Right lobe of liver (tissue), 6 donors: ENCODE results near the gene RBM39. TPM values are rescaled to one million over a fixed set of nuclear protein-coding genes. Genes with fewer than 3 reads are reported as not detected.

Experiments
- ATAC-seq, 4 donors: fragments of 200-7000 bp; cut with Tn5 transposase; one replicate each; pipeline ENCODE4 v1.9.1; 2020; ENCODE audit warnings: mild to moderate bottlenecking in 4 of 4, moderate library complexity in 4 of 4
- DNase-seq, 3 donors: peaks; one replicate each; pipeline ENCODE4 v3.0.0-alpha.2; 2020
- H3K27ac ChIP-seq, 3 donors: fragments of 200-600 bp; one replicate each; pipeline ENCODE4 v1.8.0; 2022
- H3K27me3 ChIP-seq, 2 donors: fragments of 200-600 bp; one replicate each; pipeline ENCODE4 v1.8.0; 2022
- H3K36me3 ChIP-seq, 4 donors: fragments of 200-600 bp; sonication (generic) in 1 of 4; one replicate each; pipeline versions ENCODE4 v1.5.1 to v1.8.0; 2017 to 2022; ENCODE audit warnings: control low read depth in 1 of 4
- H3K4me1 ChIP-seq, 4 donors: fragments of 200-600 bp; sonication (generic) in 1 of 4; one replicate each; pipeline versions ENCODE4 v1.5.1 to v1.8.0; 2017 to 2022; ENCODE audit warnings: control low read depth in 1 of 4
- H3K4me3 ChIP-seq, 3 donors: fragments of 200-600 bp; one replicate each; pipeline ENCODE4 v1.8.0; 2022
- H3K9me3 ChIP-seq, 4 donors: fragments of 200-600 bp; sonication (generic) in 1 of 4; one replicate each; pipeline versions ENCODE4 v1.5.1 to v1.8.0; 2017 to 2022; ENCODE audit warnings: control low read depth in 1 of 4
- POLR2A ChIP-seq: fragments of 450-650 bp; IDR thresholded peaks from one replicate; pipeline ENCODE4 v1.6.1; 2017; ENCODE audit warnings: antibody characterized with exemption, mild to moderate bottlenecking
- WGBS: methylation state at CpG from one replicate; pipeline ENCODE4 v1.1.6; 2018; ENCODE audit warnings: low coverage, low lambda C conversion rate; ENCODE audit not compliant: insufficient coverage; ENCODE audit errors: missing lambda C conversion rate; 5-methylcytosine and 5-hydroxymethylcytosine counted together
- intact Hi-C, 2 donors: fragments of 100-400 bp; cut with DNase I; formaldehyde crosslinking; loops; one replicate each; pipeline versions ENCODE4 v1.11.2 to v1.14.1; 2022
- total RNA-seq, 6 experiments: library from RNA; depleted of rRNA in 2 of 6; stranded (reverse); fragments of >200 nt in 2 of 6; fragmentation: NEBNext Ultra II Directional in 3 of 6; extraction: Animal tissue kit (Norgen Biotek cat#: 25700) in 3 of 6; gene quantifications; one replicate each; pipeline versions ENCODE4 v1.1.0 to v1.2.4, GENCODE V29; 2016 to 2023
- TF ChIP-seq, protein P1 (sequence below), 4 donors: fragments of 200-600 bp in 3 of 4; fragments of 450-650 bp in 1 of 4; IDR thresholded peaks; one replicate each; pipeline versions ENCODE4 v1.5.1 to v1.8.0; 2016 to 2022; ENCODE audit warnings: antibody characterized with exemption in 4 of 4, mild to moderate bottlenecking in 2 of 4
- donor health status: DM: no; HTN: yes; CAD: no.
- donor health status: DM: no; HTN: no; CAD: no.
- donor health status: DM: no; HTN: no; CAD: no.
- donor health status: DM: no; HTN: yes; CAD: no.
- donor health status: DM: no; HTN: yes; CAD: no.

RBM39 gene
- total RNA-seq, 6 experiments from 2014 or later = 86.4 to 166 (median 120) TPM

DNA sequence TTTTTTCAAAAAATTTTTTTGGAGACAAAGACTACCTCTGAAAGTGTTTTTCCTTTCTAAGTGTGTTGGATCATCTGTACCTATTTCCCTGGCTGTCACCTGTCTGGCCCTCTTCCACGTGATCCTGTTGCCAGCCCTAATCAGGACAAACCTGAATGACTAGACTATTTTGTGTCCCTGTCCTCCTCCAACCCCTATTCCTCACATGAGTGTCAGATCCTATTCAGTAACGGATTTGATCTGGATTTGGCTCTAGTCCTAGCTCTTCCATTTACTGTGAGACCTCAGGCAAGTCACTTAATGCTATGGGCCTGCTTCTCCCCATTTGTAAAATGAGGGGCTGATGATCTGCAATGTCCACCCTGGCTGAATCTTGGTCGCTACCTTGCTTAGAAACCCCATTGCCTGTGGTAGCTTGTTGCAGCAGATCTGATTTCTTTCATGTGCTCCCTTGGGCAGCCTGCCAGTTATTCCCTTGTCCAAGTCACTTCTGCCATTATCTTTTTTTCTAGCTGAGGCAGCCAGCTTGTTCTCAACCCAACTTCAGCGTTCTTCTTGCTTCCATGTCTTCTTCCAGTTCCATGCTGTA, 34.5 kb upstream of the RBM39 start:
- Histone ChIP-seq H3K4me3 (no peak overlapping the region), H3K9me3 (no peaks in the 10 kb centered on the region), H3K36me3 (no peaks in the 10 kb centered on the region), H3K4me1 (peaks cover 0 to 10% (median 3%) of the 10 kb centered on the region in 4 donors), H3K27me3 (no peaks in the 10 kb centered on the region), H3K27ac (no peak overlapping the region)
- intact Hi-C loops = no loop called here
- no peak for ATAC-seq
- TF ChIP-seq, protein P1, sequence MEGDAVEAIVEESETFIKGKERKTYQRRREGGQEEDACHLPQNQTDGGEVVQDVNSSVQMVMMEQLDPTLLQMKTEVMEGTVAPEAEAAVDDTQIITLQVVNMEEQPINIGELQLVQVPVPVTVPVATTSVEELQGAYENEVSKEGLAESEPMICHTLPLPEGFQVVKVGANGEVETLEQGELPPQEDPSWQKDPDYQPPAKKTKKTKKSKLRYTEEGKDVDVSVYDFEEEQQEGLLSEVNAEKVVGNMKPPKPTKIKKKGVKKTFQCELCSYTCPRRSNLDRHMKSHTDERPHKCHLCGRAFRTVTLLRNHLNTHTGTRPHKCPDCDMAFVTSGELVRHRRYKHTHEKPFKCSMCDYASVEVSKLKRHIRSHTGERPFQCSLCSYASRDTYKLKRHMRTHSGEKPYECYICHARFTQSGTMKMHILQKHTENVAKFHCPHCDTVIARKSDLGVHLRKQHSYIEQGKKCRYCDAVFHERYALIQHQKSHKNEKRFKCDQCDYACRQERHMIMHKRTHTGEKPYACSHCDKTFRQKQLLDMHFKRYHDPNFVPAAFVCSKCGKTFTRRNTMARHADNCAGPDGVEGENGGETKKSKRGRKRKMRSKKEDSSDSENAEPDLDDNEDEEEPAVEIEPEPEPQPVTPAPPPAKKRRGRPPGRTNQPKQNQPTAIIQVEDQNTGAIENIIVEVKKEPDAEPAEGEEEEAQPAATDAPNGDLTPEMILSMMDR (IDR thresholded peaks at IDR 0.05) = no peak
- no peak for TF ChIP-seq POLR2A
- WGBS = 46% methylated on average over 4 of the region's 4 CpGs
- peak in 2 of 3 donors; percentile 31 to 54 for DNase-seq

DNA sequence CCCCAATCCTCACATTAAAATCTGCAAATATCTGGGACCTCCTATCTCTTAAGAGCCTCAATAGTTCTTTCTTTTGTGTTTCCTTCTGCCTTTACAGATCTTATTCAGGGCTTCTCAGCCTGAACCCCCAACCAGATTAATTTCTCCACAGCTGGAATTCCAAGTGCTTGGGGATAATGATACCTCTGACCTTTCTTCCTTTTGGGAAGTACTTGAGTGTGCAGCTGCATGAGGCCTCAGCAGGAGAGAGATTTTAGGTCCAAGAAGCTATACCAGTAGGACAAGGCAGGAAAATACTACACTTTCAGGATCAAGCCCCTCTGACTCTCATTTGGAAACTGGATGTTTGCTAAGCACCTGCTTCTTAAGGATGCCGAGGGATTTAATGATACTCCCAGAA, 32.3 kb upstream of the RBM39 start:
- ATAC-seq = no peak
- H3K36me3 ChIP-seq = no peaks in the 10 kb centered on the region
- WGBS = 78% methylated on average over 1 of the region's 1 CpG
- H3K4me1 ChIP-seq = peaks cover 0 to 11% (median 5%) of the 10 kb centered on the region in 4 donors
- no peak overlapping the region for H3K4me3 ChIP-seq
- intact Hi-C loops = no loop called here
- TF ChIP-seq, protein P1 (IDR thresholded peaks at IDR 0.05) = no peak
- no peak for TF ChIP-seq POLR2A
- no peaks in the 10 kb centered on the region for H3K9me3 ChIP-seq
- H3K27ac ChIP-seq = no peak overlapping the region
- DNase-seq = no peak
- H3K27me3 ChIP-seq = no peaks in the 10 kb centered on the region

DNA sequence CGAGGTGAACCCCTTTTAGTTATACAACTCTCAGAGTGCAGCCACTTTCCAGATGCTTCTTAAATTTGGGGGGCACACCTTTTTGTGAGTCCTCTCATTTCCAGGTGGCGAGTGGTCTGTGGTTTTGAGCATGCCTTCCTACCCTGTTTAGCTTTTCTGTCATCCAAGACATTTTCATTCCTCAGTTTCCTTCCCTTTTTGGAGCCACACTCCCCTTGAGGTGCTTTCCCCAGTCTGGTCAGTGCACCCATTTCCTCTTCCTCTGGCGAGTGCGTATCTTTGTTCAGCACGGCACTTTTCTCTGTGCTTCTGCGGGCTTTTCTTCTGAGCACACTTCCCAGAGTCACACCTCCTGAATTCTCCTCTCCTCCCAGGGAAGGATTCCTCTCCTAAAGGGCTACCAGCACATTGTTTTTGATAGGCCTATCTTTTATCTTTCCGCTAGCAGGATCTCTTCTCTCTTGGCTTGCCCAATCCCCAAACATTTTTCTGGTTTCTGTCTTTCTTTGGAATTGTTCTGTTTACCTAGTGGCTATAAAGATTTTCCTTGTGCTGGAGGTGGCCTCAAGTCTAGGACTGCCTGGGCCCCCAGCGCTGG, 31.2 kb upstream of the RBM39 start:
- ATAC-seq (peak in 3 of 4 donors; percentile 1 to 9 (median 2)), DNase-seq (no peak)
- Histone ChIP-seq H3K4me1 (peaks cover 0 to 21% (median 7%) of the 10 kb centered on the region in 4 donors), H3K36me3 (no peaks in the 10 kb centered on the region), H3K27me3 (no peaks in the 10 kb centered on the region), H3K27ac (peak overlapping the region; percentile 87 to 90 (median 88)), H3K4me3 (peak overlapping the region in 1 of 3 donors; percentile 68), H3K9me3 (no peaks in the 10 kb centered on the region)
- intact Hi-C loops = no loop called here
- TF ChIP-seq POLR2A = peak; percentile 21
- TF ChIP-seq, protein P1 (IDR thresholded peaks at IDR 0.05) = no peak
- WGBS = 45% methylated on average over 8 of the region's 8 CpGs

DNA sequence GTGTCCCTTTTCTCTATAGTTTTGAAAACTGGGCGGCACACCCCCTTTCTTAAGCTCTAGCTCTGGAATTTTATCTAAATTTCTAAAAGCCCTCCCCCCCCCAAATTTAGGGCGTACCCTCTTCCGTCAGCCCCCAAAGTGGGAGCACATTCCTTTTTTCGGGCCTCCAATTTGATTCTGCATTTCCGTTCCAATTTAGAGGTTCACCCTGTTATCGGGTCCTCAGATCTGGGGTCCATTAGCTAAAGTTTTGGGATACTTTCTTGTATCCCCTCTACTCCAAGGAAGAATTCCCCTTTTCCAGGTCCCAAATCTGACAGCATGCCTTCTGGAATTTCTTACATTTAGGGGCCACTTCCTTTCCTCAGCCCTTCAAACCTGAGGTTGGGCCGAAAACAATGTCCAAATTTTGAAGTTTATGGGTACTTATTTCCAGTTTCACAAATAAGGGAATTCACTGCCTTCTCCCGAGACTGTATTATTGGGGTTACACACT, 30.6 kb upstream of the RBM39 start:
- Histone ChIP-seq H3K4me1 (peaks cover 0 to 21% (median 7%) of the 10 kb centered on the region in 4 donors), H3K4me3 (peak overlapping the region; percentile 68 to 83 (median 78)), H3K27ac (peak overlapping the region; percentile 87 to 90 (median 88)), H3K36me3 (no peaks in the 10 kb centered on the region), H3K9me3 (no peaks in the 10 kb centered on the region), H3K27me3 (no peaks in the 10 kb centered on the region)
- intact Hi-C loops = no loop called here
- TF ChIP-seq POLR2A = no peak
- TF ChIP-seq, protein P1 (IDR thresholded peaks at IDR 0.05) = no peak
- WGBS = 20% methylated on average over 8 of the region's 8 CpGs
- ATAC-seq (no peak), DNase-seq (no peak)
